ENCODE measurements around the gene GLI1. TPM values are rescaled to one million over a fixed set of nuclear protein-coding genes. Genes with fewer than 3 reads are reported as not detected.

GLI1 gene
- total RNA-seq, 2 experiments from 2014 or later = 4.6 to 6.5 TPM

GRCh38 chr12:57465747-57466505 is 6.3 kb downstream of the GLI1 start:
- POLR2A ChIA-PET = interaction anchor here (0.7 to 1.4 kb wide), 3 partner anchors 11 to 1464 kb away, joined by 3 to 9 read pairs (median 3); no protein-coding TSS in a partner anchor
- H3K79me2 ChIP-seq (ENCODE audit: insufficient read depth, low read depth, low read length) = no peaks in the 10 kb centered on the region
- peaks cover 24% of the 10 kb centered on the region for H3K36me3 ChIP-seq (ENCODE audit: insufficient read depth, low read length)
- H3K4me2 ChIP-seq (ENCODE audit: low read length) = no peak overlapping the region
- H2AFZ ChIP-seq (ENCODE audit: low read length) = no peak overlapping the region
- intact Hi-C loops (cut with micrococcal nuclease; ENCODE audit: unreplicated experiment) = no loop called here
- peaks cover 10% of the 10 kb centered on the region for H3K4me1 ChIP-seq (ENCODE audit: insufficient read depth, low read length, poor library complexity, severe bottlenecking)
- no peak overlapping the region for H3K4me3 ChIP-seq (ENCODE audit: low read depth, low read length, poor library complexity, severe bottlenecking)
- H4K20me1 ChIP-seq (ENCODE audit: insufficient read depth, low read length) = no peaks in the 10 kb centered on the region
- no peaks in the 10 kb centered on the region for H3K9me2 ChIP-seq (ENCODE audit: insufficient read depth, low read length)
- no peaks in the 10 kb centered on the region for H3K9me3 ChIP-seq (ENCODE audit: low read length)
- CTCF ChIA-PET (ENCODE audit: unreplicated experiment) = no interaction called here
- no TSS peak for BruUV-seq (replicated peaks)
- TF ChIP-seq CTCF (conservative IDR thresholded peaks at IDR 0.05; ENCODE audit: low read length) = no peak
- no peak for TF ChIP-seq EZH2phosphoT487 (IDR thresholded peaks at IDR 0.05; ENCODE audit: borderline replicate concordance, low read depth, low read length)
- no peak overlapping the region for H3K27ac ChIP-seq (ENCODE audit: low read depth, low read length, poor library complexity, severe bottlenecking)
- DNase-seq (ENCODE audit: low spot score) = no peak

GRCh38 chr12:57467212-57467874 is 7.8 kb downstream of the GLI1 start:
- Histone ChIP-seq H3K36me3 (ENCODE audit: insufficient read depth, low read length) (peaks cover 37% of the 10 kb centered on the region), H2AFZ (ENCODE audit: low read length) (no peak overlapping the region), H3K27ac (ENCODE audit: low read depth, low read length, poor library complexity, severe bottlenecking) (no peak overlapping the region), H4K20me1 (ENCODE audit: insufficient read depth, low read length) (no peaks in the 10 kb centered on the region), H3K79me2 (ENCODE audit: insufficient read depth, low read depth, low read length) (no peaks in the 10 kb centered on the region), H3K4me2 (ENCODE audit: low read length) (no peak overlapping the region), H3K4me1 (ENCODE audit: insufficient read depth, low read length, poor library complexity, severe bottlenecking) (peaks cover 6% of the 10 kb centered on the region), H3K4me3 (ENCODE audit: low read depth, low read length, poor library complexity, severe bottlenecking) (no peak overlapping the region), H3K9me2 (ENCODE audit: insufficient read depth, low read length) (no peaks in the 10 kb centered on the region), H3K9me3 (ENCODE audit: low read length) (no peaks in the 10 kb centered on the region)
- intact Hi-C loops (cut with micrococcal nuclease; ENCODE audit: unreplicated experiment) = no loop called here
- ChIA-PET CTCF (ENCODE audit: unreplicated experiment) (no interaction called here), POLR2A (no interaction called here)
- no peak for DNase-seq (ENCODE audit: low spot score)
- TF ChIP-seq EZH2phosphoT487 (IDR thresholded peaks at IDR 0.05; ENCODE audit: borderline replicate concordance, low read depth, low read length) = no peak
- no peak for TF ChIP-seq CTCF (conservative IDR thresholded peaks at IDR 0.05; ENCODE audit: low read length)
- BruUV-seq (replicated peaks) = no TSS peak

DNA sequence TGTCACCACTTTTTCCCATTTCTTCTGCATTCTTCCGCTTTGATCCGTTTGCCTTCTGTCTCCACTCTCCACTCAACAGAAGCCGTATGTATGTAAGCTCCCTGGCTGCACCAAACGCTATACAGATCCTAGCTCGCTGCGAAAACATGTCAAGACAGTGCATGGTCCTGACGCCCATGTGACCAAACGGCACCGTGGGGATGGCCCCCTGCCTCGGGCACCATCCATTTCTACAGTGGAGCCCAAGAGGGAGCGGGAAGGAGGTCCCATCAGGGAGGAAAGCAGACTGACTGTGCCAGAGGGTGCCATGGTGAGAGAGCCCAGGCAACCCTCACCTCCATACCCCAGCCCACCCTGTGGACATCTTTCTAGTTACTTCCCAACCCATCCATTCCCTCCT is 8.3 kb downstream of the GLI1 start:
- Histone ChIP-seq H3K27ac (ENCODE audit: low read depth, low read length, poor library complexity, severe bottlenecking) (no peak overlapping the region), H3K36me3 (ENCODE audit: insufficient read depth, low read length) (peaks cover 43% of the 10 kb centered on the region), H3K4me3 (ENCODE audit: low read depth, low read length, poor library complexity, severe bottlenecking) (no peak overlapping the region), H4K20me1 (ENCODE audit: insufficient read depth, low read length) (no peaks in the 10 kb centered on the region), H3K9me2 (ENCODE audit: insufficient read depth, low read length) (no peaks in the 10 kb centered on the region), H3K4me1 (ENCODE audit: insufficient read depth, low read length, poor library complexity, severe bottlenecking) (peaks cover 3% of the 10 kb centered on the region), H3K9me3 (ENCODE audit: low read length) (no peaks in the 10 kb centered on the region), H3K79me2 (ENCODE audit: insufficient read depth, low read depth, low read length) (no peaks in the 10 kb centered on the region), H3K4me2 (ENCODE audit: low read length) (no peak overlapping the region), H2AFZ (ENCODE audit: low read length) (no peak overlapping the region)
- POLR2A ChIA-PET = interaction anchor here (0.6 kb wide), 1 partner anchor 12 kb away, joined by 3 read pairs; the partner anchor contains the start of gene ARHGAP9
- no TSS peak for BruUV-seq (replicated peaks)
- TF ChIP-seq CTCF (conservative IDR thresholded peaks at IDR 0.05; ENCODE audit: low read length) = no peak
- no peak for TF ChIP-seq EZH2phosphoT487 (IDR thresholded peaks at IDR 0.05; ENCODE audit: borderline replicate concordance, low read depth, low read length)
- CTCF ChIA-PET (ENCODE audit: unreplicated experiment) = no interaction called here
- intact Hi-C loops (cut with micrococcal nuclease; ENCODE audit: unreplicated experiment) = no loop called here
- DNase-seq (ENCODE audit: low spot score) = no peak
